IMR-90 (cell line): ENCODE measurements around the gene CACNA2D3. TPM values are rescaled to one million over a fixed set of nuclear protein-coding genes. Genes with fewer than 3 reads are reported as not detected.
A peak's percentile ranks its signal among the peaks of the same experiment; 100 is the strongest.

Source experiments
- ATAC-seq: fragments of 200-7000 bp; cut with Tn5 transposase; 2 replicates; pipeline ENCODE4 v1.9.1; 2020; ENCODE audit warnings: low read depth, mild to moderate bottlenecking, moderate library complexity
- BruUV-seq: library from RNA; stranded (reverse); fragments of 400-500 nt; replicated peaks from 2 replicates; lab custom pipeline; 2021; lab: Mats Ljungman, UMichigan
- CTCF ChIA-PET: fragments of 300-600 bp; formaldehyde crosslinking; extraction: SDS; loops from one replicate; lab custom pipeline; 2021; ENCODE audit warnings: antibody characterized with exemption; lab: Yijun Ruan, JAX
- POLR2A ChIA-PET: fragments of 300-600 bp; sonication (Branson Sonifier 250); formaldehyde crosslinking; loops from one replicate; lab custom pipeline; 2022; ENCODE audit warnings: antibody characterized with exemption; ENCODE audit not compliant: unreplicated experiment; lab: Charles Lee
- DNase-seq: peaks from one replicate; pipeline ENCODE4 v3.0.0; 2013
- H2AFZ ChIP-seq: replicated peaks from 2 replicates; pipeline ENCODE3; 2013; ENCODE audit warnings: low read length, mild to moderate bottlenecking; ENCODE audit not compliant: poor library complexity
- H2AK5ac ChIP-seq: 2 replicates; pipeline ENCODE4 v1.6.1; 2013; ENCODE audit warnings: low read depth, low read length, inconsistent platforms
- H2AK9ac ChIP-seq: replicated peaks from 2 replicates; pipeline ENCODE3; 2013; ENCODE audit warnings: mild to moderate bottlenecking, low read depth, low read length, moderate library complexity; ENCODE audit not compliant: poor library complexity
- H2BK120ac ChIP-seq: 2 replicates; pipeline ENCODE4 v1.6.1; 2013; ENCODE audit warnings: low read depth, low read length, inconsistent platforms
- H2BK15ac ChIP-seq: 3 replicates; pipeline ENCODE4 v1.6.1; 2013; ENCODE audit warnings: low read depth, low read length, inconsistent platforms
- H2BK20ac ChIP-seq: 2 replicates; pipeline ENCODE4 v1.6.1; 2013; ENCODE audit warnings: low read depth, mild to moderate bottlenecking, inconsistent platforms, low read length, moderate library complexity
- H2BK5ac ChIP-seq: 2 replicates; pipeline ENCODE4 v1.6.1; 2013; ENCODE audit warnings: mild to moderate bottlenecking, low read depth, low read length, inconsistent platforms; ENCODE audit not compliant: poor library complexity, severe bottlenecking
- H3K14ac ChIP-seq: replicated peaks from 2 replicates; pipeline ENCODE4 v1.6.1; 2013; ENCODE audit warnings: low read depth, low read length, inconsistent platforms
- H3K18ac ChIP-seq: 2 replicates; pipeline ENCODE4 v1.6.1; 2013; ENCODE audit warnings: low read depth, low read length, control low read depth
- H3K23ac ChIP-seq: 2 replicates; pipeline ENCODE4 v1.6.1; 2013; ENCODE audit warnings: low read depth, low read length, inconsistent platforms
- H3K27ac ChIP-seq: 2 replicates; pipeline ENCODE4 v1.5.1; 2013; ENCODE audit warnings: mild to moderate bottlenecking, control low read depth, low read length; ENCODE audit not compliant: insufficient read depth
- H3K27me3 ChIP-seq: 2 replicates; pipeline ENCODE4 v1.6.1; 2013; ENCODE audit warnings: low read length; ENCODE audit not compliant: control insufficient read depth, insufficient read depth
- H3K36me3 ChIP-seq: 2 replicates; pipeline ENCODE4 v1.6.1; 2013; ENCODE audit warnings: low read length, mixed read lengths; ENCODE audit not compliant: control insufficient read depth, insufficient read depth
- H3K4ac ChIP-seq: 2 replicates; pipeline ENCODE4 v1.6.1; 2013; ENCODE audit warnings: low read depth, low read length, inconsistent platforms
- H3K4me1 ChIP-seq: 2 replicates; pipeline ENCODE4 v1.6.1; 2013; ENCODE audit warnings: low read length, mixed read lengths; ENCODE audit not compliant: control insufficient read depth, insufficient read depth
- H3K4me2 ChIP-seq: 2 replicates; pipeline ENCODE4 v1.6.1; 2013; ENCODE audit warnings: low read depth, mild to moderate bottlenecking, control low read depth, low read length, moderate library complexity
- H3K4me3 ChIP-seq: 2 replicates; pipeline ENCODE4 v1.5.1; 2013; ENCODE audit warnings: low read depth, mild to moderate bottlenecking, control low read depth, low read length, moderate library complexity; ENCODE audit not compliant: insufficient read depth
- H3K56ac ChIP-seq: 2 replicates; pipeline ENCODE4 v1.6.1; 2013; ENCODE audit warnings: low read length, inconsistent platforms; ENCODE audit not compliant: insufficient read depth; ENCODE audit errors: extremely low read depth
- H3K79me1 ChIP-seq, 2 experiments: 2 replicates each; pipeline ENCODE4 v1.6.1; 2013; ENCODE audit warnings: low read length in 2 of 2, inconsistent platforms in 1 of 2, low read depth in 1 of 2
- H3K9ac ChIP-seq: 2 replicates; pipeline ENCODE4 v1.6.1; 2013; ENCODE audit warnings: low read depth, low read length, control low read depth
- H3K9me1 ChIP-seq: 2 replicates; pipeline ENCODE4 v1.6.1; 2013; ENCODE audit warnings: low read length, inconsistent platforms; ENCODE audit not compliant: insufficient read depth
- H3K9me3 ChIP-seq: 2 replicates; pipeline ENCODE4 v1.6.1; 2013; ENCODE audit warnings: low read length; ENCODE audit not compliant: control insufficient read depth, insufficient read depth
- H4K20me1 ChIP-seq: 2 replicates; pipeline ENCODE4 v1.6.1; 2013; ENCODE audit warnings: low read length, inconsistent platforms; ENCODE audit not compliant: insufficient read depth
- H4K5ac ChIP-seq: 2 replicates; pipeline ENCODE4 v1.6.1; 2013; ENCODE audit warnings: mild to moderate bottlenecking, low read depth, low read length, control low read depth
- H4K8ac ChIP-seq, 2 experiments: 2 replicates each; pipeline ENCODE4 v1.6.1; 2013; ENCODE audit warnings: low read depth in 2 of 2, low read length in 2 of 2, control low read depth in 1 of 2, inconsistent platforms in 1 of 2
- H4K91ac ChIP-seq: 2 replicates; pipeline ENCODE4 v1.6.1; 2013; ENCODE audit warnings: low read depth, low read length, inconsistent platforms; ENCODE audit not compliant: insufficient read depth
- BHLHE40 ChIP-seq: fragments of 150-350 bp; IDR thresholded peaks from 2 replicates; pipeline ENCODE4 v1.6.1; 2016; ENCODE audit warnings: mild to moderate bottlenecking, low read depth, low read length
- CEBPB ChIP-seq: IDR thresholded peaks from 2 replicates; pipeline ENCODE4 v1.6.1; 2012; ENCODE audit warnings: low read depth, low read length, improper control_type of control experiment
- CHD1 ChIP-seq: IDR thresholded peaks from 2 replicates; pipeline ENCODE4 v1.6.1; 2012; ENCODE audit warnings: low read depth, low read length, improper control_type of control experiment
- MAFK ChIP-seq: IDR thresholded peaks from 2 replicates; pipeline ENCODE4 v1.6.1; 2012; ENCODE audit warnings: low read depth, low read length, improper control_type of control experiment
- MAZ ChIP-seq: IDR thresholded peaks from 2 replicates; pipeline ENCODE4 v1.6.1; 2012; ENCODE audit warnings: low read depth, mild to moderate bottlenecking, low read length, improper control_type of control experiment, moderate library complexity, borderline replicate concordance
- MXI1 ChIP-seq: IDR thresholded peaks from 2 replicates; pipeline ENCODE4 v1.6.1; 2012; ENCODE audit warnings: low read depth, mild to moderate bottlenecking, low read length, moderate library complexity, borderline replicate concordance
- NFE2L2 ChIP-seq: fragments of 150-350 bp; IDR thresholded peaks from 2 replicates; pipeline ENCODE4 v1.6.1; 2016; ENCODE audit warnings: low read depth, mild to moderate bottlenecking, low read length
- POLR2A ChIP-seq: IDR thresholded peaks from 2 replicates; pipeline ENCODE4 v1.6.1; 2012; ENCODE audit warnings: mild to moderate bottlenecking, low read depth, low read length
- RAD21 ChIP-seq: IDR thresholded peaks from 2 replicates; pipeline ENCODE4 v1.6.1; 2012; ENCODE audit warnings: low read length, improper control_type of control experiment
- RCOR1 ChIP-seq: IDR thresholded peaks from 2 replicates; pipeline ENCODE4 v1.6.1; 2012; ENCODE audit warnings: mild to moderate bottlenecking, low read length, improper control_type of control experiment; ENCODE audit not compliant: insufficient replicate concordance
- RFX5 ChIP-seq: IDR thresholded peaks from 2 replicates; pipeline ENCODE4 v1.8.0; 2012; ENCODE audit warnings: low read depth, mild to moderate bottlenecking, low read length, moderate library complexity
- SMC3 ChIP-seq: fragments of 150-350 bp; IDR thresholded peaks from 2 replicates; pipeline ENCODE4 v1.6.1; 2016; ENCODE audit warnings: low read depth, mild to moderate bottlenecking, antibody characterized with exemption, low read length, moderate library complexity
- WGBS, 2 experiments: methylation state at CpG; one replicate each; pipeline versions ENCODE4 v1.1.5 to v1.1.7; 2013; ENCODE audit warnings: missing lambda C conversion rate in 2 of 2; ENCODE audit not compliant: insufficient read length in 1 of 2; ENCODE audit errors: extremely low coverage in 2 of 2; 5-methylcytosine and 5-hydroxymethylcytosine counted together
- dilution Hi-C: fragments of 300-500 bp; cut with HindIII; formaldehyde crosslinking; loops from one replicate; pipeline ENCODE4 v1.14.3; 2018; ENCODE audit warnings: low sequenced_read_pairs; ENCODE audit not compliant: unreplicated experiment
- in situ Hi-C: fragments of 300-500 bp; cut with MboI; formaldehyde crosslinking; loops from 3 replicates; pipeline ENCODE4 v1.14.3; 2019; ENCODE audit warnings: low sequenced_read_pairs, inconsistent platforms, mixed read lengths
- intact Hi-C: fragments of 100-400 bp; cut with micrococcal nuclease; formaldehyde crosslinking; loops from 2 replicates; pipeline ENCODE4 v1.10.0; 2022
- polyA plus RNA-seq, 3 experiments: library from polyadenylated mRNA; depleted of rRNA; stranded (reverse); fragments of >200 nt; gene quantifications; 2 replicates each; pipeline ENCODE4 v1.2.3, GENCODE V29; 2012; ENCODE audit warnings: low replicate concordance in 1 of 3
- total RNA-seq: library from RNA; depleted of rRNA; stranded (reverse); fragments of >200 nt; gene quantifications from 2 replicates; pipeline ENCODE4 v1.2.3, GENCODE V29; 2012
- TF ChIP-seq, protein P1 (sequence below): fragments of 150-350 bp; IDR thresholded peaks from 2 replicates; pipeline ENCODE4 v1.6.1; 2017; ENCODE audit warnings: mild to moderate bottlenecking, antibody characterized with exemption, low read length, low read depth
- TF ChIP-seq, protein P2 (sequence below): fragments of 150-350 bp; IDR thresholded peaks from 2 replicates; pipeline ENCODE4 v1.6.1; 2016; ENCODE audit warnings: low read depth, mild to moderate bottlenecking, low read length, moderate library complexity, borderline replicate concordance

Gene CACNA2D3
- total and polyA plus RNA-seq, 2 of the 4 experiments (the other 2 are of a cell fraction): 0.36 to 0.41 TPM

- TF ChIP-seq NFE2L2: no peak
These were observed 828.1 kb downstream of the CACNA2D3 start (continued) for GRCh38 chr3:54950391-54951003.

GRCh38 chr3:54951405-54951804, 829.1 kb downstream of the CACNA2D3 start:
- Histone ChIP-seq H3K27ac (peak overlapping the region; percentile 29), H3K23ac (peak overlapping the region; percentile 23; the same call in 1 of the 2 replicates), H4K8ac (peak overlapping the region; percentile 36 to 74), H2AK9ac (peak overlapping the region; percentile 79), H2BK20ac (peak overlapping the region; percentile 95), H3K18ac (no peak overlapping the region), H3K9me1 (peaks cover 23% of the 10 kb centered on the region), H2BK120ac (peak overlapping the region; percentile 94), H4K5ac (peak overlapping the region; percentile 53; the same call in 1 of the 2 replicates), H4K91ac (peak overlapping the region; percentile 86), H3K4me2 (no peak overlapping the region), H3K4me3 (no peak overlapping the region), H3K36me3 (no peaks in the 10 kb centered on the region), H2AFZ (peak overlapping the region; percentile 72), H4K20me1 (no peaks in the 10 kb centered on the region), H3K14ac (peak overlapping the region; percentile 56), H3K79me1 (peaks cover 5 to 25% of the 10 kb centered on the region in 2 experiments; a peak in 3 of 4 replicates), H2BK15ac (peak overlapping the region; percentile 74; the same call in 1 of the 3 replicates), H3K4ac (peak overlapping the region; percentile 91), H3K9ac (no peak overlapping the region), H2AK5ac (peak overlapping the region; percentile 78), H2BK5ac (peak overlapping the region; percentile 74), H3K4me1 (peaks cover 18% of the 10 kb centered on the region), H3K27me3 (no peaks in the 10 kb centered on the region), H3K56ac (0 out of 2 replicates have a peak overlapping the region, but pooled peaks have one; percentile 46), H3K9me3 (no peaks in the 10 kb centered on the region)
- ATAC-seq (peak; percentile 89), DNase-seq (peak; percentile 93)
- dilution Hi-C loops: no loop called here
- ChIA-PET CTCF (interaction anchor here (1.2 kb wide), 1 partner anchor 32 kb away, joined by 3 read pairs; no protein-coding TSS in a partner anchor), POLR2A (no interaction called here)
- in situ Hi-C loops: loop anchor here (5.0 kb wide), 2 partner anchors 216 to 531 kb away; no protein-coding TSS in a partner anchor
- WGBS, 2 experiments: 0% methylated on average over 2 of the region's 8 CpGs; no CpG with 5 or more reads in 1 of the 2 experiments
- no TSS peak for BruUV-seq
- intact Hi-C loops: loop anchor here (1.0 to 5.0 kb wide), 12 partner anchors 81 to 1091 kb away; no protein-coding TSS in a partner anchor
- TF ChIP-seq MAFK (no peak), RCOR1 (peak; percentile 80), POLR2A (peak; percentile 53; the same call in 1 of the 2 replicates), CEBPB (no peak), NFE2L2 (no peak), MAZ (peak; percentile 57; the same call in 1 of the 2 replicates), RAD21 (peak; percentile 99), SMC3 (peak; percentile 97), MXI1 (0 out of 2 replicates have a peak, but pooled peaks have one; percentile 22), CHD1 (peak; percentile 78; the same call in 1 of the 2 replicates), BHLHE40 (no peak), RFX5 (no peak)
- TF ChIP-seq, protein P1, sequence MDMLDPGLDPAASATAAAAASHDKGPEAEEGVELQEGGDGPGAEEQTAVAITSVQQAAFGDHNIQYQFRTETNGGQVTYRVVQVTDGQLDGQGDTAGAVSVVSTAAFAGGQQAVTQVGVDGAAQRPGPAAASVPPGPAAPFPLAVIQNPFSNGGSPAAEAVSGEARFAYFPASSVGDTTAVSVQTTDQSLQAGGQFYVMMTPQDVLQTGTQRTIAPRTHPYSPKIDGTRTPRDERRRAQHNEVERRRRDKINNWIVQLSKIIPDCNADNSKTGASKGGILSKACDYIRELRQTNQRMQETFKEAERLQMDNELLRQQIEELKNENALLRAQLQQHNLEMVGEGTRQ: no peak
- TF ChIP-seq, protein P2, sequence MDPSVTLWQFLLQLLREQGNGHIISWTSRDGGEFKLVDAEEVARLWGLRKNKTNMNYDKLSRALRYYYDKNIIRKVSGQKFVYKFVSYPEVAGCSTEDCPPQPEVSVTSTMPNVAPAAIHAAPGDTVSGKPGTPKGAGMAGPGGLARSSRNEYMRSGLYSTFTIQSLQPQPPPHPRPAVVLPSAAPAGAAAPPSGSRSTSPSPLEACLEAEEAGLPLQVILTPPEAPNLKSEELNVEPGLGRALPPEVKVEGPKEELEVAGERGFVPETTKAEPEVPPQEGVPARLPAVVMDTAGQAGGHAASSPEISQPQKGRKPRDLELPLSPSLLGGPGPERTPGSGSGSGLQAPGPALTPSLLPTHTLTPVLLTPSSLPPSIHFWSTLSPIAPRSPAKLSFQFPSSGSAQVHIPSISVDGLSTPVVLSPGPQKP: no peak
